ENCODE data around the gene ARPC4.

- no peak for TF ChIP-seq EZH2phosphoT487 (IDR thresholded peaks at IDR 0.05; ENCODE audit: low read depth)
- TF ChIP-seq, protein P1, sequence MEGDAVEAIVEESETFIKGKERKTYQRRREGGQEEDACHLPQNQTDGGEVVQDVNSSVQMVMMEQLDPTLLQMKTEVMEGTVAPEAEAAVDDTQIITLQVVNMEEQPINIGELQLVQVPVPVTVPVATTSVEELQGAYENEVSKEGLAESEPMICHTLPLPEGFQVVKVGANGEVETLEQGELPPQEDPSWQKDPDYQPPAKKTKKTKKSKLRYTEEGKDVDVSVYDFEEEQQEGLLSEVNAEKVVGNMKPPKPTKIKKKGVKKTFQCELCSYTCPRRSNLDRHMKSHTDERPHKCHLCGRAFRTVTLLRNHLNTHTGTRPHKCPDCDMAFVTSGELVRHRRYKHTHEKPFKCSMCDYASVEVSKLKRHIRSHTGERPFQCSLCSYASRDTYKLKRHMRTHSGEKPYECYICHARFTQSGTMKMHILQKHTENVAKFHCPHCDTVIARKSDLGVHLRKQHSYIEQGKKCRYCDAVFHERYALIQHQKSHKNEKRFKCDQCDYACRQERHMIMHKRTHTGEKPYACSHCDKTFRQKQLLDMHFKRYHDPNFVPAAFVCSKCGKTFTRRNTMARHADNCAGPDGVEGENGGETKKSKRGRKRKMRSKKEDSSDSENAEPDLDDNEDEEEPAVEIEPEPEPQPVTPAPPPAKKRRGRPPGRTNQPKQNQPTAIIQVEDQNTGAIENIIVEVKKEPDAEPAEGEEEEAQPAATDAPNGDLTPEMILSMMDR (IDR thresholded peaks at IDR 0.05; ENCODE audit: low read depth, low read length), result no peak
Measured at GRCh38 chr3:9783954-9784353, 8.9 kb upstream of the ARPC4 start.

All from OCI-LY3 (cell line).